Measurements from ENCODE around the gene MTFR1L. TPM values are rescaled to one million over a fixed set of nuclear protein-coding genes. Genes with fewer than 3 reads are reported as not detected.

Gene MTFR1L
- total RNA-seq, 2 experiments from 2014 or later = 36.6 to 37.7 TPM

DNA sequence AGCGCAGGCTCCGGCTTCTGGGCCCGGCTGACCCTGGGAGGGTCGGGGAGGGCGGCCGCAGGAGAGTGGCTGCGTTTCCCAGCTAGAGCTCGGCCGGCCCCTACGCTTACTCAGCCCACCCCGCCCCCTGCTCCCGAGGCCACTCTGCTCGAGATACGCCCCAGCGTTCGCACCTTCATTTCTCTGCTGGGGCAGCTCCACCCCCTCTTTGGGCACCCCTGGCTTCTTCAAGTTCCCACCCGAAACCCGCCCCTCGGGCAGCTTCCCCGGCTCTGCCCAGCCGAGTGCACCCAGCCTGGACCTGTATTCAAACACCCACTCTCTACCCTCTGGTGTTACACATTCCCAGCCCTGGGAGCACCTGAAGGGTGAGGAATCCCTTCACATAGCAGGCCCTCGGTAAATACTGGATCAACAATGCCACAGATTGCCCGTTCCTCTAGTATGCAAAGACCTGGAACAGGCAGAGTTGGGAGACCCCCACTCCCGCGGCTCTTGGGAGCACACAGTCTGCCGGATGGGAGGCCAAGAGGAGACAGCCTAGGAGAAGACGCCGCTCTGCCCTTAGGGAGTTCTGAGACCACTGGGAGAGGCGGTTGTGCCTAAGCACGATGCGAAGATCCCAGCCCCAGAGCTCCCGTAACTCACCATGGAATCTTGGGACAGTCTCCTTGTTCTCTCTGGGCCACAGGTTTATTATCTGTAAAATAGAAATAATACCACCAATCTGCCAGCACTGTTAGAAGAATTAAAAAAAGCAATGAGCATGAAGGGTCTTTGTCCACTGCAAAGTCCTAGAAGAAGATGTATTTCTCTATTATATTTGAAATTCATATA, 56.3 kb downstream of the MTFR1L start:
- Mint-ChIP-seq H3K9me3 (no peaks in the 10 kb centered on the region), H3K27me3 (peaks cover 23% of the 10 kb centered on the region), H3K27ac (no peak overlapping the region), H3K4me3 (peak overlapping the region; percentile 42), H3K36me3 (ENCODE audit: low read depth) (no peaks in the 10 kb centered on the region), H3K4me1 (peaks cover 7% of the 10 kb centered on the region)
- ChIA-PET POLR2A (interaction anchor here (1.1 to 2.1 kb wide), 5 partner anchors 9 to 121 kb away, joined by 3 to 8 read pairs (median 4); partner anchors contain the start of gene PAFAH2), CTCF (interaction anchor here (1.3 to 1.5 kb wide), 2 partner anchors 20 to 33 kb away, joined by 3 to 4 read pairs; no protein-coding TSS in a partner anchor)
- no peak for DNase-seq

- DNase-seq = no peak
- Mint-ChIP-seq H3K27me3 (peaks cover 23% of the 10 kb centered on the region), H3K9me3 (no peaks in the 10 kb centered on the region), H3K4me1 (peaks cover 7% of the 10 kb centered on the region), H3K27ac (no peak overlapping the region), H3K36me3 (ENCODE audit: low read depth) (no peaks in the 10 kb centered on the region), H3K4me3 (no peak overlapping the region)
- CTCF ChIA-PET = no interaction called here
- POLR2A ChIA-PET = interaction anchor here (1.5 kb wide), 1 partner anchor 114 kb away, joined by 7 read pairs; no protein-coding TSS in a partner anchor
Observed at GRCh38 chr1:25876693-25877077, 56.9 kb downstream of the MTFR1L start.

DNA sequence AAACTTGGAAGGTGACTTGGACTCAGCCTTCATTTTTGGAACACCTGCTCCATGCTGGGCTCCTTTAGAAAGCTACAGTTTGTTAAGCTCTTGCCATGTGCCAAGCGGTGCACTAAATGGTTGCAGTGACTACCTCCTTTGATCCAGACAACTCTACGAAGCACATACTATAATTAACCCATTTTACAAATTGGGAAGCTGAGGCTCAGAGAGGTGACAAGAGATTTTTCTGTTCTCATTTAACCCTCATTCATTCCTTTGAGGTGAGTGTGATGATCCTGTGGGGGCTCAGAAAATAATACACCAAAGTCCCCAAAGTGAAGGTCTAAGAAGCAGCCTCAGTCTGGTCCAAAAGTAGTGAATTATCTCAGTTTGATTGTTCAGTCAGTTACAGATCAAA, 57.4 kb downstream of the MTFR1L start:
- H3K27ac Mint-ChIP-seq = no peak overlapping the region
- H3K9me3 Mint-ChIP-seq = no peaks in the 10 kb centered on the region
- no peaks in the 10 kb centered on the region for H3K36me3 Mint-ChIP-seq (ENCODE audit: low read depth)
- no peak for DNase-seq
- H3K4me1 Mint-ChIP-seq = peaks cover 7% of the 10 kb centered on the region
- ChIA-PET CTCF (no interaction called here), POLR2A (no interaction called here)
- peaks cover 23% of the 10 kb centered on the region for H3K27me3 Mint-ChIP-seq
- H3K4me3 Mint-ChIP-seq = no peak overlapping the region

- Mint-ChIP-seq H3K27me3 (peaks cover 23% of the 10 kb centered on the region), H3K27ac (no peak overlapping the region), H3K36me3 (ENCODE audit: low read depth) (no peaks in the 10 kb centered on the region), H3K4me1 (peaks cover 7% of the 10 kb centered on the region), H3K4me3 (no peak overlapping the region), H3K9me3 (no peaks in the 10 kb centered on the region)
- ChIA-PET CTCF (interaction anchor here (1.1 kb wide), 1 partner anchor 17 kb away, joined by 4 read pairs; no protein-coding TSS in a partner anchor), POLR2A (interaction anchor here (0.7 to 1.3 kb wide), 2 partner anchors 10 to 93 kb away, joined by 3 to 5 read pairs; no protein-coding TSS in a partner anchor)
- DNase-seq = no peak
Observed at GRCh38 chr1:25878690-25879089, 58.9 kb downstream of the MTFR1L start.

DNA sequence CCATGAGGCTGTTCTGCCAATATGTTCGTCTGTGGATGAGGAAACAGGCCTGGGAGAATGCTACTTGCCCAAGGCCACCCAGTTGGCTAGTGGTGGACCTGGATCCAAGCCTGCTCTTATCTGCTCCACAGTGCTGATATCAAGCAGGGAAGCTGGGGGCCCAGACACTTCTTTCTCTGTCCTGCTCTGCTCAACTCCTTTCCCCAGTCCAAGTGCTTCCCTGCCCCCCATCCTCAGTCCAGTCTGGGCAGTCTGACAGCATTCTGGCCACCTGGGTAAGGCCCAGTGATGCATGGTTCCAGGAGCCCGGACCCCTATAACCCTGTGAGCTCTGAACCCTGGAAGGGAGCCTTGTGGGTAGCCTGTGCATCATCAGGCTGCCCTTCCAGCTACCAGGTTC, 59.9 kb downstream of the MTFR1L start:
- H3K36me3 Mint-ChIP-seq (ENCODE audit: low read depth) = no peaks in the 10 kb centered on the region

DNA sequence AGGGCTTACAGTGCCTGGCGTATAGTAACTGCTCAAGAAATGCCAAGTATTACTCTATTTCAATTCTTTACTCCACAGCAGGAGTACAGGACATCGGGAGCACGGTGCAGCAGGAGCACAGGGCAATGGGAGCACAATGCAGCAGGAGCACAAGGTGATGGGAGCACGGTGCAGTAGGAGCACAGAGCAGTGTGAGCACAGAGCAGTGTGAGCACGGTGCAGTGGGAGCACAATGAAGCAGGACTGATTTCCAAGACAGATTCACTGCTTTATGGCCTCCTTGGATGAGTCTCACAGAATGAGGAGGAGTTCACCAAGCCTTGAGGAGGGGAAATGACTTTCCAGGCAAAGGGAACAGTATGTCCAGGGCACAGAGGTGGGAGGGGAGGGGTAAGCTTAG, 60.8 kb downstream of the MTFR1L start:
- H3K4me1 Mint-ChIP-seq = peaks cover 2% of the 10 kb centered on the region
- CTCF ChIA-PET = no interaction called here

More for the DNA sequence above, 59.9 kb downstream of the MTFR1L start:
- Mint-ChIP-seq H3K9me3 (no peaks in the 10 kb centered on the region), H3K27me3 (peaks cover 23% of the 10 kb centered on the region), H3K4me3 (no peak overlapping the region), H3K27ac (no peak overlapping the region), H3K4me1 (peaks cover 7% of the 10 kb centered on the region)
- POLR2A ChIA-PET = interaction anchor here (0.9 to 1.3 kb wide), 3 partner anchors 9 to 25 kb away, joined by 3 to 5 read pairs (median 4); no protein-coding TSS in a partner anchor
- no peak for DNase-seq
- CTCF ChIA-PET = interaction anchor here (0.7 kb wide), 1 partner anchor 118 kb away, joined by 3 read pairs; the partner anchor contains the start of gene PAFAH2

DNA sequence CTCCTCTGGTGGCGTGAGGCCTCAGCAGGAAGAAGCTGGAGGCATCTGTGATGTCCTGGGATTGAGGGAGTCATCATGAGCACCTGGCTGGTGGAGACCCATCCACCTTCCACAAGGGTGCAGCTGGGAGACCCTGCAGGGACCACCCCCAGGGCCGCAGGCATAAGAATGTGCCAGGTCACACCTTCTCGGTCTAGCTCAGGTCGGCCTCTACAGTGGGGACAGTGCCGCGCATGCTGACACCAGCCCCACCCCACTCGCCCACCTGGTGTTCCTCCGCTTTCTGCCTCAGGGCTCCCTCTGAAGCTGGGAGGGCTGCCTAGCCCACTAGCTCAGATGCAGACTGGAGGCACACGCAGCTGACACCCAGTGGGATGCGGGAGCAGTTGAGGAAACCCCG, 61.5 kb downstream of the MTFR1L start:
- Mint-ChIP-seq H3K27ac (no peak overlapping the region), H3K9me3 (no peaks in the 10 kb centered on the region), H3K4me3 (no peak overlapping the region), H3K4me1 (no peaks in the 10 kb centered on the region), H3K27me3 (peaks cover 17% of the 10 kb centered on the region), H3K36me3 (ENCODE audit: low read depth) (no peaks in the 10 kb centered on the region)
- ChIA-PET CTCF (no interaction called here), POLR2A (no interaction called here)
- no peak for DNase-seq

More for the DNA sequence above, 60.8 kb downstream of the MTFR1L start:
- H3K4me3 Mint-ChIP-seq = no peak overlapping the region
- DNase-seq = no peak
- POLR2A ChIA-PET = interaction anchor here (1.1 kb wide), 1 partner anchor 25 kb away, joined by 3 read pairs; no protein-coding TSS in a partner anchor
- no peaks in the 10 kb centered on the region for H3K36me3 Mint-ChIP-seq (ENCODE audit: low read depth)
- H3K27ac Mint-ChIP-seq = no peak overlapping the region
- H3K9me3 Mint-ChIP-seq = no peaks in the 10 kb centered on the region
- H3K27me3 Mint-ChIP-seq = peaks cover 21% of the 10 kb centered on the region

Other genes starting within 250 kb of the MTFR1L start
- gene MAN1C1, start 203.2 kb upstream of the MTFR1L start, total RNA-seq = 10 to 100 TPM; 22.3 to 24.1 TPM
- gene SELENON, start 19.8 kb upstream of the MTFR1L start, total RNA-seq = 1 to 10 TPM; 5.9 to 6.0 TPM
- gene AUNIP, start 39.5 kb downstream of the MTFR1L start, total RNA-seq = 1 to 10 TPM; 5.2 to 5.4 TPM
- gene PAQR7, start 55.8 kb downstream of the MTFR1L start, total RNA-seq = 1 to 10 TPM; 1.4 TPM
- gene STMN1, start 86.5 kb downstream of the MTFR1L start, total RNA-seq = 100 to 1,000 TPM; 610 to 616 TPM
- gene PAFAH2, start 178.1 kb downstream of the MTFR1L start, total RNA-seq = 10 to 100 TPM in 1 of 2 experiments, 1 to 10 TPM in 1; 9.4 to 10.1 TPM
- gene EXTL1, start 201.8 kb downstream of the MTFR1L start, total RNA-seq = not detected
- not detected for gene SLC30A2, start 226.2 kb downstream of the MTFR1L start, total RNA-seq
- gene TRIM63, start 247.7 kb downstream of the MTFR1L start, total RNA-seq = under 1 TPM; 0.25 to 0.33 TPM